ENCODE measurements around the gene RTN4R. TPM values are rescaled to one million over a fixed set of nuclear protein-coding genes. Genes with fewer than 3 reads are reported as not detected.

Gene RTN4R
- total and polyA plus RNA-seq, 2 of the 13 experiments (the other 11 are each of a cell fraction or from before 2014, with no cell fraction given), result 0.22 to 0.77 TPM

- TF ChIP-seq ZMYM3 (CRISPR knock-in tag; IDR thresholded peaks at IDR 0.05) (no peak), ZFX (CRISPR knock-in tag; IDR thresholded peaks at IDR 0.05; ENCODE audit: low read depth) (peak; percentile 57), MAX (IDR thresholded peaks at IDR 0.05) (peak; percentile 45; the same call in 1 of the 2 replicates), IKZF1 (IDR thresholded peaks at IDR 0.05) (no peak), HBP1 (CRISPR knock-in tag; IDR thresholded peaks at IDR 0.05; ENCODE audit: low read depth) (no peak), ZNF18 (CRISPR knock-in tag; IDR thresholded peaks at IDR 0.05; ENCODE audit: insufficient replicate concordance) (no peak), CBFB (CRISPR knock-in tag; IDR thresholded peaks at IDR 0.05) (no peak), NPAS2 (CRISPR knock-in tag; IDR thresholded peaks at IDR 0.05; ENCODE audit: borderline replicate concordance) (no peak), MED13 (CRISPR knock-in tag; IDR thresholded peaks at IDR 0.05) (no peak), ZBTB7A (CRISPR knock-in tag; IDR thresholded peaks at IDR 0.05) (no peak), ARID5B (CRISPR knock-in tag; IDR thresholded peaks at IDR 0.05) (no peak), ARNT (IDR thresholded peaks at IDR 0.05) (no peak), ETV6 (CRISPR knock-in tag; conservative IDR thresholded peaks at IDR 0.05) (no peak), KDM3A (CRISPR knock-in tag; IDR thresholded peaks at IDR 0.05; ENCODE audit: low read depth) (no peak), SMC3 (IDR thresholded peaks at IDR 0.05; ENCODE audit: low read length) (no peak), SALL2 (CRISPR knock-in tag; IDR thresholded peaks at IDR 0.05) (no peak), FOXP4 (CRISPR knock-in tag; IDR thresholded peaks at IDR 0.05) (no peak), ZNF740 (CRISPR knock-in tag; IDR thresholded peaks at IDR 0.05) (no peak), NONO (IDR thresholded peaks at IDR 0.05) (no peak), NONO (CRISPR knock-in tag; conservative IDR thresholded peaks at IDR 0.05) (no peak)
Measured at GRCh38 chr22:20312396-20313191, 44.5 kb upstream of the RTN4R start (continued).

Measured in HepG2 (cell line).